Neural crest cell (in vitro differentiated cells): ENCODE measurements around the gene MUS81. TPM values are rescaled to one million over a fixed set of nuclear protein-coding genes. Genes with fewer than 3 reads are reported as not detected.
A peak's percentile ranks its signal among the peaks of the same experiment; 100 is the strongest.

Experiments
- DNase-seq: peaks from one replicate; pipeline ENCODE4 v3.0.0; 2021; ENCODE audit warnings: low read depth, mixed read lengths, low spot score
- H3K27ac Mint-ChIP-seq: one replicate; pipeline ENCODE4 v1.8.0; 2021; ENCODE audit warnings: mild to moderate bottlenecking, mixed read lengths; ENCODE audit not compliant: unreplicated experiment
- H3K27me3 Mint-ChIP-seq: 2 replicates; pipeline ENCODE4 v1.8.0; 2021; ENCODE audit warnings: low read depth, mild to moderate bottlenecking, mixed read lengths
- H3K36me3 Mint-ChIP-seq: 2 replicates; pipeline ENCODE4 v1.8.0; 2021; ENCODE audit warnings: low read depth, mild to moderate bottlenecking, mixed read lengths
- H3K4me1 Mint-ChIP-seq: 2 replicates; pipeline ENCODE4 v1.8.0; 2021; ENCODE audit warnings: mixed read lengths
- H3K4me3 Mint-ChIP-seq: one replicate; pipeline ENCODE4 v1.8.0; 2021; ENCODE audit warnings: mild to moderate bottlenecking, mixed read lengths
- H3K9me3 Mint-ChIP-seq: 2 replicates; pipeline ENCODE4 v1.8.0; 2021; ENCODE audit warnings: mixed read lengths
- total RNA-seq: library from RNA; stranded (reverse); gene quantifications from 2 replicates; pipeline ENCODE4 v1.2.1, GENCODE V29; 2021
- TF ChIP-seq, protein P1 (sequence below): fragments of 200-600 bp; sonication (generic); conservative IDR thresholded peaks from 2 replicates; pipeline ENCODE4 v1.5.0; 2021; ENCODE audit warnings: antibody characterized with exemption, mild to moderate bottlenecking

MUS81 gene
- total RNA-seq, 1 donor from 2014 or later: 73.5 TPM

DNA sequence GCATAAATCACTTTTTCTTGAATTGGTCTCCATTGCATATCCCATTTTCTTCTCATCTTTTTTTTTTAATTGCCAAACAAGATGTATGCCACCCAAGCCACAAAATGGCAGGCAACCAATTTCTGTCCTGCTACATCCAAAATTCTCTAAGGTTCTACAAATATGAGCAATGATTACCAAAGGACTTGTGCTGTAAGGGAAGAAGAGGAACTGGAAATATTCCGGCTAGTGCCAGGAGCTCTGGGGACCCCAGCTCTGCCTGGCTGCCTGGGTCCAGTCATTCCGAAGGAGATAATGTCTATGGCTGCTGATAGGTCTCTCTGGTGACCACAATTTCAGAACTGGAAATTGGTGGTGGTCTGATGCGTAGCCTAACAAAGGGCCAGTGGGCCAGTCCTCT lies 43.5 kb upstream of the MUS81 start:
- Mint-ChIP-seq H3K36me3 (no peaks in the 10 kb centered on the region), H3K9me3 (no peaks in the 10 kb centered on the region), H3K4me1 (peaks cover 18% of the 10 kb centered on the region)

DNA sequence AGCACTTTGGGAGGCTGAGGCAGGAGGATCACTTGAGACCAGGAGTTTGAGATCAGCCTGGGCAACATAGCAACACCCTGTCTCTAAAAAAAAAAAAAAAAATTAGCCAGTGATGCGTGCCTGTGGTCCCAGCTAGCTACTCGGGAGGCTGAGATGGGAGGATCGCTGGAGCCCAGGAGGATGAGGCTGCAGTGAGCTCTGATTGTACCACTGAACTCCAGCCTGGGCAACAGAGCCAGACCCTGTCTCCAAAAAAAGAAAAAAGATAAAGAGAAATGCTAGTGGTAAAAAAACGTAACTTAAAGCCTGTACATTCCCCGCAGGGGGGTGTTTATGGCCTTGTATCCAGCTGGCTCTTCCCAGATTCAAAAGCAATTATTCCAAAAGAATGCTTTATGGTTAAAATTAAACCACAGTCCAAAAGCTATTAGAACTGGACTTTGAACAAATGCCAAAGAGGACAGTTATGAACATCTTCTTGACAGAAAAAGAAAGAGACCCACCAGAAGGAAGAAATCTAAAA lies 42.9 kb upstream of the MUS81 start:
- Mint-ChIP-seq H3K27me3 (peaks cover 4% of the 10 kb centered on the region), H3K36me3 (no peaks in the 10 kb centered on the region), H3K9me3 (no peaks in the 10 kb centered on the region), H3K27ac (no peak overlapping the region), H3K4me1 (peaks cover 18% of the 10 kb centered on the region), H3K4me3 (peak overlapping the region; percentile 82)
- TF ChIP-seq, protein P1, sequence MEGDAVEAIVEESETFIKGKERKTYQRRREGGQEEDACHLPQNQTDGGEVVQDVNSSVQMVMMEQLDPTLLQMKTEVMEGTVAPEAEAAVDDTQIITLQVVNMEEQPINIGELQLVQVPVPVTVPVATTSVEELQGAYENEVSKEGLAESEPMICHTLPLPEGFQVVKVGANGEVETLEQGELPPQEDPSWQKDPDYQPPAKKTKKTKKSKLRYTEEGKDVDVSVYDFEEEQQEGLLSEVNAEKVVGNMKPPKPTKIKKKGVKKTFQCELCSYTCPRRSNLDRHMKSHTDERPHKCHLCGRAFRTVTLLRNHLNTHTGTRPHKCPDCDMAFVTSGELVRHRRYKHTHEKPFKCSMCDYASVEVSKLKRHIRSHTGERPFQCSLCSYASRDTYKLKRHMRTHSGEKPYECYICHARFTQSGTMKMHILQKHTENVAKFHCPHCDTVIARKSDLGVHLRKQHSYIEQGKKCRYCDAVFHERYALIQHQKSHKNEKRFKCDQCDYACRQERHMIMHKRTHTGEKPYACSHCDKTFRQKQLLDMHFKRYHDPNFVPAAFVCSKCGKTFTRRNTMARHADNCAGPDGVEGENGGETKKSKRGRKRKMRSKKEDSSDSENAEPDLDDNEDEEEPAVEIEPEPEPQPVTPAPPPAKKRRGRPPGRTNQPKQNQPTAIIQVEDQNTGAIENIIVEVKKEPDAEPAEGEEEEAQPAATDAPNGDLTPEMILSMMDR: no peak
- no peak for DNase-seq

More for the DNA sequence above, 43.5 kb upstream of the MUS81 start:
- peaks cover 7% of the 10 kb centered on the region for H3K27me3 Mint-ChIP-seq
- TF ChIP-seq, protein P1: no peak
- no peak overlapping the region for H3K27ac Mint-ChIP-seq
- no peak for DNase-seq
- peak overlapping the region; percentile 82 for H3K4me3 Mint-ChIP-seq

DNA sequence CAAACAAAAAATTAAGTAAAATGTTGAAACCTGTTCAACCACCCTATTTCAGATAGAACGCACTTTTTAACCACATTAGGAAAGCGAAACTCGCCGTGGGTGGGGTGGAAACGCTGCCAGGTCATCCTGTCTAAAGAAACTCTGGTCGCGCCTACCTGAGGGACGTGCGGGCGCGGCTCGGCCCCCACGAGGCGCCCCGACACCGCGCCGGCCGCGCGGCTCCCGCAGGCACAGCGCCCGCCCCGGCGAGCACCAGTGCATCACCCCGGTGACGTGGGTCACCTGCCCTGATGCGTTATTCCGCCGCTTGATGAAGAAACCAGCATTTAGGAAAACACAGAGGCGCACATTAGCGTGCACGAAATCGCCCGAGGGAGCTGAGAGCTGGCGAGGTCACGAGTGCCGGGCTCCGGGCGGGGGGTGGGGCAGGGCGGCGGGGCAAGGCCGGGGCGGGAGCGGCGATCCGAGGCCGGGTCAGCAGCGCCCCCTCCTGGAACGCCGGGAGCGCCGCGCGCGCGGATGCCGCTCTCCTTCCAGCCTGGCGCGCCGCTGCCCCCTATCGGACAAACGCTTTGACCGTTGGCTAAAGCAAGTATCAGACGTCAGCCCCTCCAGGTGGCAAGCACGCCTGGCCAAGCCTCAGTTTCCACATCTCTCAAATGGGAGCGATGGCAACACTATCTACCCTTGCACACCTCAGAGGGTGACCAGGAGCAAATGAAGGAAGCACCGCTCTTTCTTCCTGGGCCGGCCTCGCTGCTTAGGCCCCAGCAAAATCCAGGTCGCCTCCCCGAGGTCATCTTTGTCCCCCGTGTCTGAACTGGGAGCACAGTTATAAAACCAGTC lies 42.2 kb upstream of the MUS81 start:
- Mint-ChIP-seq H3K36me3 (no peaks in the 10 kb centered on the region), H3K9me3 (no peaks in the 10 kb centered on the region), H3K27me3 (peaks cover 2% of the 10 kb centered on the region), H3K4me3 (peak overlapping the region; percentile 82), H3K4me1 (peaks cover 18% of the 10 kb centered on the region), H3K27ac (no peak overlapping the region)
- TF ChIP-seq, protein P1: peak; percentile 100
- peak; percentile 100 for DNase-seq

DNA sequence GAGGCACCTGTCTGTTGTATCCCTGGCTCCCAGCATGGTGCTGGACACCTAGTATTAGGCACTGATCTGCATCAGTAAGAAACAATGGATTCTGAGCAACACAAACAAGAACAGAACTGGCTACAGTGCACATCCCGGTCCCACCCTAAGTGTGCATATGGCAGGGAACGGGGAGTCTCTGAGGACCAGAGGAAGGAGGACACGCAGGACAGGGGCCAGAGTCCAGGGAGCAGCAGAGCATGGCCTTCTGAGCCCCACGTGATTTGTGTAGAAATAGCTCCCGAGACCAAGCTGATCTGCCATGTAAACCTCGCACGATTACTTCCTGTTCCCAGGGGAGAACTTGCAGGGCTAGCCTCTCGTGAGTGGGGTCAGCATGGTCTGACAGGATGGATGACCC lies 39.1 kb upstream of the MUS81 start:
- DNase-seq: no peak
- peaks cover 15% of the 10 kb centered on the region for H3K4me1 Mint-ChIP-seq
- no peak overlapping the region for H3K27ac Mint-ChIP-seq
- H3K27me3 Mint-ChIP-seq: no peaks in the 10 kb centered on the region
- no peak overlapping the region for H3K4me3 Mint-ChIP-seq
- no peaks in the 10 kb centered on the region for H3K36me3 Mint-ChIP-seq
- TF ChIP-seq, protein P1: no peak
- no peaks in the 10 kb centered on the region for H3K9me3 Mint-ChIP-seq

DNA sequence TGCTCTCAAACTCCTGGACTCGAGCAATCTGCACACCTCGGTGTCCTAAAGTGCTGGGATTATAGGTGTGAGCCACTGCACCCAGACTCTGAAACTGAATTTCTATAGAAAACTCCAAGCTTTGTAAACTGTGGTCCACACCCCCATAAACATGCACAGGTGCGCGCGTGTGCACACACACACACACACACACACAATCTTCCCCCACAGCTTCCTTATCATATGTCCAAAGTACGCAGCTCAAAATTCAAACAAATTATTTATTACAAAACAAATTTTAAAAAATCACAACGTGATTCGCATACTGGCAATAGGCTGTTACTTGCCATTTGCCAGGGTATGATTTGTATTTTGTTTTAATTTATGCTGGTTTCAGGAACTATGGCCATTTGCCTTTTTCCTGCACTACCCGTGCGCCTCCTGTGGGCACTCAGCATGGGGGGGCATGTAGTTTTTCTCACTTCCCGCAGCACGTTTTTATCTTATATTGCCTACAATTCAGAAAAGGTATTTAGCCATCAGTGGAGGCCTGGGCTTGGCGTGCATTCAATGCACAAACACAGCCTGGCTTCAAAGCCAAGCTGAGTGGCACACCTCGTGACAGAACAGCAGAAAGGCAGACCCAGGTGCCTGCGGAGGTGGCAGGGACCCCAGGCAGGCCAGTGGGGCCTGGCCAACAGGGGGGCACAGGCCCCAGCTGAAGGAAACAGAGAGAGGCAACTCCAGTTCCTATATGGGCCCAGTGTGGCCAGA lies 37.3 kb upstream of the MUS81 start:
- no peak overlapping the region for H3K4me3 Mint-ChIP-seq
- no peaks in the 10 kb centered on the region for H3K36me3 Mint-ChIP-seq
- TF ChIP-seq, protein P1: no peak
- H3K9me3 Mint-ChIP-seq: no peaks in the 10 kb centered on the region
- no peak overlapping the region for H3K27ac Mint-ChIP-seq
- peaks cover 4% of the 10 kb centered on the region for H3K4me1 Mint-ChIP-seq
- peaks cover 3% of the 10 kb centered on the region for H3K27me3 Mint-ChIP-seq
- DNase-seq: no peak
